Stimulated activated CD4-positive, alpha-beta T cell treated with anti-CD3 and anti-CD28 coated beads, TNF-alpha, amount 100 ng/mL, for 4 hours (primary cell): ENCODE results near the gene KLK8.
"Not testable (repeated sequence)": the region's sequence is repeated elsewhere in the genome, so short reads cannot be mapped to it uniquely, and the experiment has no call there.

Source experiments
- DNase-seq, 3 experiments: peaks; one replicate each; pipeline ENCODE4 v3.0.0-alpha.2; 2020; ENCODE audit warnings: low read depth in 3 of 3

KLK8 gene

DNA sequence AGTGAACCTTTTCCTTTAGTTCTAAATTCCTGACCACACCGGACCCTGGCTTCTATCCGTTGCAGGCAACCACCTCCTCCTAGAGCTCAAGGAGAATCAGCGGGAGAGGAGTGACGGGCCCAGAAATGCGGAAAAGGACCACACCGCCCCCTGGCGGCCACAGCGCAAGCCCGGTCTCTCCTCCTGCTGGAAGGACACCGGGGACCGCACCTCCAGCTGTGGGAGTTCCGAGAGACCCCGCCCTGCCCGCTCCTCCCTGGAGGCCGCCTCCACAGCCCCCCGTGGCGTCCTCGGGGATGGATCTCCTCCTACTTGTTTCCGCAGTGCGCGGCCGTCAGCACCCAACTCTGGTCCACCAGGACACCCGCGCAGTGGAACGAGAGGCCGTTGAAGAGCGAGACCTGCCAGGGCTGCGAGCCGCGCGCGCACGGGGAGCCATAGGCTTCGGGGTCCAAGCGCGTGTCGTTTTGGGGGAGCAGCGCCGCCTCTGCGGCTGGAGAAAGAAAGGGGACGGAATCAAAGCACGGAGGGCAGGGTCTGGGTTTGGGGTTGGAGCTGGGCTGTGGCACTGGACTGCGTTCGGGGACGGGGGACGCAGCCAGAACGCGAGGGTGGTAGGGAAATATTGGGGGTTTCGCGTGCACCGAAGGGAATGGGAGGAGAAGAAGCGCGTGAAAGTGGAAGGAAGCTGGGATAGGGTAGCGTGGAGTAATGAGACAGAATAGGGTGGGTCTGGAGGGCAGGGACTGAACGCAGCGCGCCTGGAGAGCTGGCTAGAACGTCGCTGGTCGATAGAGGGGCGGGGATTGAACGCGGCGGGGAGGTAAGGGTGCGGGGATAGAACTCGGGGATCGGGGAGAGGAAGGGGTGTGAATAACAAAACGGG, 15.6 kb upstream of the KLK8 start:
- peak in 2 of 3 experiments; percentile 41 to 42 for DNase-seq

DNA sequence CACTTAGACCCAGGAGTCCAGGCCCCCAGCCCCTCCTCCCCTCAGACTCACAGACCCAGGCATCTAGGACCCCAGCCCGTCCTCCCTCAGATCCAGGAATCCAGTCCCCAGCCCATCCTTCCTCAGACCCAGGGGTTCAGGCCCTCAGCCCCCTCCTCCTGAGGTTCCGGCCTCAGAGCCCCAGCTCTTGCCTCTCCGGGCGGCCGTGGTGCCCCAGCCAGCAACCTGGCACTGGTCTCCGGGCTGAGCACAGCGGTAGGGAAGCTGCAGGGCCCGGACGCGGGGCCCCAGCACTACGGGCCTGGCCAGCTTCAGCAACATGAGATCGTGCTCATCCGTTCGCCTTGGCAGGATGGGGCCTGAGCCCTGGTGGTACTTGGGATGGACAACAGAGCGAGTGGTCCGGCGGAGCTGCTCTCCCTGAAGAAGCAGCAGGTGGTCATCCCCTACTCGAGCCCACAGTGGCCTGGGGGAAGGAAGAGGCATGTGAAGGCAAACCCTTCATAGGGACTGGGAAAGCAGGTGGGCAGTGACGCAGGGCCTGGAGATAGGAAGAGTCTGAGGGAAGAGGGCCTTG, 14.4 kb upstream of the KLK8 start:
- no peak for DNase-seq

DNA sequence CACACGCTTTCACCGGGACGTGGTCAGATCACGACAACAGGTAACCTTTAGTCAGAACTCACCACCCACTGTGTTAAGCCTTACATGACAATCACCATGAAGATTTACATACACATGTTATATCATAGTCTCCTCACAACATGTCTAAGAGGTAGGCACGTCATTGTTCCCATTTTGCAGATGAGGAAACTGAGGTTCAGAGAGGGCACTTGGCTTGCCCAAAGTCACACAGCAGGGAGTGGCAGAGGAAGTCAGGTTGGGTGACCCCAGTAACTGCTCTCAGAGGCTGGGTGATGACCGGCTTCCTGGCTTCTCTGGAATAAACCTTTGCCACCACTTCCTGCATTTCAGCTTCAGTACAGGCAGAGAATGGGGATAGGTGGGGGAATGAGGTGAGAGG, 12.8 kb upstream of the KLK8 start:
- no peak for DNase-seq

DNA sequence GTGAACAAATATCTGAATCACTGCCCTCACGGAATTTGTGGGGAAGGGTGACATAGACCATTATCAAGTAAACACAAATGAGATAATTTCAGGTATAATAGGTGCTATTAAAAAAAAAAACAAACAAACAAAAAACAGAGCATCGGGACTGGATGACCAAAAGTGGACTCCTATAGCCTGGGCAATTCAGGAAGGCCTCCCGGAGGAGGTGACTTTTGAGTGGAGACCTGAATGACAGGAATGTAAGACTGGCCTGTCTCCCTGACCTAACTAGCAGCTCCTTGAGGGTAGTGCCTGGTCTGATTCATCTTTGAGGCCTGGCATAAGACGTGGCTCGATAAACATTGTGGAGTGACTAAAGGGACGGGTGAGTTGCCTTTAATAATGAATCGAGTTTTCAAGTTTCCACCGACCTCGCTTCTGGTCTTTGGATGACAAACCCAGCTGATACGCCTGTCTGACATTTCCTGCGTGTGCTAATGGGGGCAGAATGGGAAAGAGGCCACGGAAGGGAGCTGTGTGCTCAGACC, 11.3 kb upstream of the KLK8 start:
- no peak for DNase-seq

DNA sequence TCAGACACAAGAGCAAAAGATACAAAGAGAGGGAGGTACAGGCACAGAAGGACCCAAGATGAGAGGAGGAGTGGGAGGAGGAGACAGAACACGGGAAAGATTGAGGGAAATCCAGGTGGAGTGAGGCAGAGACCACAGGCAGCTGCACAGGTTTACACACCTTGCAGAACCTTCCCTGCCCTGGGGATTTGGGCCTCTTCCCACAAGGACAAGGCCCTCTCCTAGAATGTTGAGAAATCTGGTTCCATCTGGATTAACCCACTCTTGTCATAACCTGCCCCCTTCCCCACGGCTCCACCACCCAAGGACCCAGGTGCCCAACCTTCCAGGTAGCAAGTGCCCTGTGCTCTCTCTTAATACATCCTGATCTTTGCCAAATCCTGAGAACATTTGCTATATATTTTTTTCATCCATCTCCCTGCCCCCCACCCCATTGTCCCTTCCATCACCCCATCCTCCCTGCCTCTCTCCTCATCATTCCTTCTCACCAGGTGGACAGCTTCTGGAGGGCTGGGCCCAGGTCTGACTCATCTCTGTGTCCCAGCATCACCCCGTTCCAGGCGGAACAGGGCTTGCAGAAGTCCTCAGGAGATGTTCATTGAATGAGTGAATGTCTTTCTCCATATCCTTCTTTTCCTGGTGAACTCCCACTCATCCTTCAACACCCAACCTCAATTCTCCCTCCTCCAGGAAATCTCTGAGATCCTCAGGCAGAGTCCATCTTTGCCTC, 8.8 kb upstream of the KLK8 start:
- no peak for DNase-seq

DNA sequence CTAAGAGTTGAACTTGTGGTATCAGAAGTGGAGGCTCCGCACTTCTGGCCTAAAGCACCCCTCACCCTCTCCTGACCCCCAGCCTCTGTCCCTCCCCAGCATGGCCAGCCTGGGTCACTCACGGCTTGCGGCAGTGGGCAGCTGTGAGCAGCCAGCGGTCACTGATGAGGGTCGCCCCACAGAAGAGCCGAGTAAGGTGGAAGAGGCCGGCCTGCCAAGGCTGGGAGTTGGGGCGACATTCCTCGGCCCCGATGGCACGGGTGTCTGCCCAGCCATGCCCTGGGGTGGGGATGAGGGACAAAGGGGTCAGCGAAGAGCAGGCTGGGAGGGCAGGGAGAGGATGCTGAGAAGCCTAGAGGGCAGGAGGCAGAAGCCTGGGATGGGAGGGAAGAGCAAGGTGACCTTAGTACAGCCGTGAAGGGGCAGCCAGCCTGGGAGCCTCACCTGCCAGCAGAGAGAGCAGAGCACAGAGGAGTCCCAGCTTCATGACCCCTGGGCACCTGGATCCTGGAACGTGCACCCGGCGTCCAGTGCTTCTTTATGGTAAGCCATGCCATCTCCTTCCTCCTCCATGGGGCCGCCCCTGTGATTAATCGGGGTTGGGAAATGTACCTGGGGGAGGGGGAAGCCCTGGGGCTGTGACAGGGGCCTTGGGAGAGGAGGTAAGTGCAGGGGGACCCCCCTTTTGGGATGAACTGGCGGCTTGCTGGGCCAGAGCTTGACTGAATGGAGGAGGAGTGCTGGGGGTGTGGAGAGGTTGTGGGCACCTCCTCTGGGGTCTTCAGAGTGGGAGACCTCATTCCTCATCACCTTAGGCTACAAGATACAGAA, 7.9 kb upstream of the KLK8 start:
- DNase-seq, result no peak

DNA sequence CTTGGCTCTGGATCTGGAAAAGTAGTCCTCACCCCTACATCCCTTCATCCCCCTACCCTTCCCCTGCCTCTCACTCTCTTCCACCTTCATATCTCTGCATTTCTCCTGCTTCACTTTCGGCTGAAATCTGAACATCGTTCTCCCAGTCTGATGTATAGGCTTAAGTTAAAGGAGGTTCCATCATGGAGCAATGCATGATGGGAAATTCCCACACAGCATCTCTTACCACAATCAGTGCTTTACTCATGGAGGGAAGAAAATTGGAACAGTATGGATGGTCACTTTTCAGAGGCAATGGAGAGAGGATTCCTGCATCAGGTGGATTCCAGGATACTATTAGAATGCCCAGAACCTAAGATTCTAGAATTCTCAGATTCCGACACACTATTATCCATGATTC, 6.1 kb upstream of the KLK8 start:
- no peak for DNase-seq

DNA sequence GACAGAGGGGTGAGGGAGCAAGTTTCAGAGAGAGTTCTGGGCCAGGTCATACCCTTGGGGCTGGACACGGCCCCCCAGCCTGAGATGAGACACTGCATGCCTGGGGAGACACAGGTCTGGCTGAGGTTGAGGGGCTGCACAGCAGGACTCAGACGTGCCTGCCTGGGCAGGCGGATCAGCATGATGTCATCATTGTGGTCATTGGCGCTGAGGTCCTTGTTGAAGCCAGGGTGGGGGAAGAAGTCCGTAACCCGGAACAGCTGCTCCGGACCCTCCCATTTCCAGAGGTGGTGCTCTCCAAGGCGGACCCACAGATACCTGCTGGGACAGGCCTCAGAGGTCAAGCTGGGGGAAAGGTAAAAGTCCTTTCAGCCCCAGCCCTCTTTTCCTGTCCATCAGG, 5.0 kb upstream of the KLK8 start:
- no peak for DNase-seq

DNA sequence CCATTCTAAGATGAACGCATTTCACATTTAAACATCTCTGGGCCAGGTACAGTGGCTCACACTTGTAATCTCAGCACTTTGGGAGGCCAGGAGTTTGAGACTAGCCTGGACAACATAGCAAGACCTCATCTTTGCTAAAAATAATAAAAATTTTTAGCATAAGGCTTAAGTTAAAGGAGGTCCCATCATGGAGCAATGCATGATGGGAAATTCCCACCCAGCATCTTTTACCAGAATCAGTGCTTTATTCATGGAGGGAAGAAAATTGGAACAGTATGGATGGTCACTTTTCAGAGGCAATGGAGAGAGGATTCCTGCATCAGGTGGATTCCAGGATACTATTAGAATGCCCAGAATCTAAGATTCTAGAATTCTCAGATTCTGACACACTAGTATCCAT, 3.8 kb upstream of the KLK8 start:
- no peak for DNase-seq

DNA sequence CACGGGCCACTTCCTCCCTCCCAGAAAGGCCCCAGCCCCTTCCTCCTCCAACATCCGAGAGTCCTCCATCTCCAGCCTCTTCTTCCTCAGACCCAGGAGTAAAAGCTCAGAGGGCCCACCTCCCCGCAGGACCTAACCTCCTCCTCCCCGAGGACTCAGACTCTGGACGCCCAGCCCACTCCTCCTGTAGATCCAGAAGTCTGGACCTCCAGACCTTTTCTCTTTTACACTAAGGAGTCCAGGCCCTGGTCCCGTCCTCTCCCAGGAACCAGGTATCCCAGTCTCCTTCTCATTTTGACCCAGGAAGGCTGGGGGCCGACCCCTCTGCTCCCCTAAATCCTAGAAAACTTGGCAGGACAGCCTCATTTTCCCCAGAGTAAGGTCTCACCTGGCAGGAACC, 1.9 kb upstream of the KLK8 start:
- no peak for DNase-seq

DNA sequence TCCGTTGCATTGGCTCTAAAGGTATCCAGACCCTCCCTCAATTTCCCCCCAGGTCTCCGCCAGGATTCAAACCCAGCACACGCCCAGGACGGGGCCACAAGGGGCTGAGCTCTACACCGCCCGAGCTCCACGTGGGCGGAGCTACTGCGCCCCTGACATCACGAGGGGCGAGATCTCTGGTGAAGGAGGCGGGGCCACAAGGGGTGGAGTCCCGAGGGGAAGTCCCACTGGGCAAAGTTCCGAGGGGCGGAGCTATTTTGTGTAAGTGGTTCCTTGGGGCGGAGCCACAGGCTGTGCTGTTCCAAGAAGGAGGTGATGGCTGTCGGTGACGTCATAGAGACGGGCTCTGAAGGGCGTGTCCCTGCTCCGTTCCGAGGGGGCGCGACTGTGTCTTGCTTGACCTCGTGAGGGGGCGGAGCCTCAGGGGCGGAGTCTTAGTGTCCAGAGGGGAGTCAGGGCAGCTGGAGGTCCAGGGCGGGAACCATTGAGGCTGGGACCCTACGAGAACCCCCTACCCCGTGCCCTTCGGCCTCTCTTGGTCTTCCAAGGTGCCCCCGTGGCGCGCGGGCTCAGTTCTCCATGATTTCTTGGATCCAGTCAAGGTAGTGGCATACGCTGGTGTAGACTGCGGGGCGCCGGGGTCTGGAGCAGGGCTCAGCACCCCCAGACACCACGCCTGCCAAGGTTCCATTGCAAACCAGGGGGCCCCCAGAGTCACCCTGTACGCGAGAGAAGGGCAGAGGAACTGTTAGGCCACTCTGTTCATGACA, 1.3 kb upstream of the KLK8 start:
- DNase-seq, result no peak

DNA sequence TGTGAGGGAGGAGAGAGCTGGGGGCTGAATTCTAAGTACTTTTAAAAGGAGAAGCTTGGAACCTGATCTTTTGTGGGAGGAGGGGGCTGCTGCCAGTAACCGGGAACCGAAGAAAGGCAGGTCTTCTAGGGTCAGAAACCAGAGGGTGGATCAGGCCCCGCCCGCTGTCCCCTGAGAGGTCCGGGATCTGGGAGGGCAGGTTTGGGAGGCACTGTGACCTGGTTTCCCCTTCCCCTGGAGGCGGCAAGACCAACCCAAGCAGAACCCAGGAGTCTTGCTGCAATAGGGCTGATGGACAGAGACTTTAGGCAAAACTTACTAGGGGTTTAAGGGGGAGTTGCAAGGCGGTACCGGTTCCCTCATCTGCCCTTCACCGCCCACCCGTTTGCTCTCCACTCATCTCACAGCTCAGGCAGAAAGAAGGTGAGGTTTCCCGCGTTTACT, 707 bp upstream of the KLK8 start:
- no peak for DNase-seq

DNA sequence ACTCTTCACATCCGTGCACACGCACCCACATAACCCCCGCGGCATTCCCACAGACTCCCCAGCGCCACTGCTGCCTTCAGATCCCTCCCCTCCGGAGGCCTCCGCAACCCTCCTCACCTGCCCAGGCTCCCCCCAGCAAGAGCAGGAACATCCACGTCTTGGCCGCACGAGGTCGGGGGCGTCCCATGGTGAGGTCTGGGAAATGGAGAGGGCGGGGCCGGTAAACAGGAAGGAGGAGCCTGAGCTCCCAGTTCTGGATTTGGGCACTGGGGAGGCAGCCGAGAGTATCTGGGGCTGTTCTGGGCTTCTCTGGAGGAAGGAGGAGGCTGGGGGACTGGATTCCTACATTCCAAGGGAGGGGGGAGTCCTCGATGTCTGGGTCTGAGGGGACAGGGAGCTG, 423 bp downstream of the KLK8 start:
- no peak for DNase-seq

DNA sequence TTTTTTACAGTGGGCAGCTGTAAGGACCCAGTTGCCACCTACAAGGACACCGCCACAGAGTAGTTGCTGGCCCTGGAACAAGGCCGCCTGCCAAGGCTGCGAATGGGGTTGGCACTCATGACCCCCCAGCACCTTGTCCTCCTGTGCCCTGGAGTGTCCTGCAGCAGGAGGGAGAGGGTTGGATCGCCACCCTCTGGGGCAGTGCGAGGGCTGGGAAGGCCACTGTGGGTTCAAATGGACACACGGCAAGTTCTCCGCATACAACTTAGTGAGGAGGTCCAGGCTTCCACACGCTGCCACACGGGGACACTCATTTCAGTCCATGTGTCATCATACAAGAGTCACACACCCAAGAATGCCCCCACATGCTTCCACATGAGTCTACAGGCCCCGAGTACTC, 978 bp downstream of the KLK8 start:
- DNase-seq, result no peak

DNA sequence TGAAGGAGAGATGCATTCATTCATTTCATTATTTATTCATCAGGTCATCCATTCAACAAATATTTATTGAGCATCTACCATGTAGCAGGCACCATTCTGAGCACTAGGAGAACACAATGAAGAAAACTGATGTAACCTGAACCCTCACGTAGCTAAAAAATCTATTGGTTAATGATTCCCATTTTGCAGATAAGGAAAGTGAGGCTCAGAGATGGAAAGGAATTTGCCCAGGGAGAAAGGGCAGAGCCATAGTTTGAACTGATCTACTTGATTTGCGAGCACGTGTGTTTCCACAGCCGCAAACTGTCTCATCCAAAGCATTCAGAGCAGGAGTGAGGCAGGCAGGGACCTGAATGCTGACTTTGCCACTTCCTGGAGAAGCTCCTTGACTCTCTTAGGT, 2.7 kb downstream of the KLK8 start:
- DNase-seq, result no peak

DNA sequence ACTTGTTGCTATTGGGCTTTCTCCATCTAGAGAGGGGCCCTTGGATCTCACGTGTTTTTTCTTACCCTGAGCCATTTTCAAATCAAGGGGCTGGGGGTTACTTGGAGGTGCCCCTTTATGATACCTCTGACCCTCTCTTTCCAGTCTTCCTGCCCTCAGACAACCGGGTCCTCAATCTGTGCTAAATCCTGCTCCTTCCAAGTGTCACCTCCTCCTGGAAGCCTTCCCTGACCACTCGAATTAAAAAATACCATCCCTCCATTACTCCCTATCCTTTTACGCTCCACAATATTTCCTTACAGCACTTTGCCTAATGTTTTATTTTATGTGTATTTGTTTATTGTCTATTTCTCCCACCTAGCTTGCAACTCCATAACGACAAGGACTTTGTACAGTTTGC, 3.3 kb downstream of the KLK8 start:
- DNase-seq, result no peak

DNA sequence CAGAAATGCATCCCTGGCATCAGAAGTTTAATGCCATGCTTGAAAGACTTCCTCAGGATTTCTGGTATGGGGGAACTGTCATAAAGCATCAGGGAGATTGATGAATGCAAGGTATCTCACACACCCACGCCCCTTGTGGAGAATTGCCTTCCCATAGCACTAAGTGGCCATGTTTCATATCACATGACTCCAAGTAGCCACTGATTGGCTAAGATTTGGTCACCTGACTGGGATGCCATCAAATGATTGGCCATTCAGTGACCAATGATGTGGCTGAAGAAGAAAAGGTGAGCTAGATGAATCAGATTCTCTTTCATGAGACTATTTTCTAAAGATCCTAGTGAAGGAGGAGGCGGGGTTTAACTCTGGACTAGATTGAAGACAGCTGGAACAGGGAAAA, 7.3 kb downstream of the KLK8 start:
- no peak for DNase-seq

DNA sequence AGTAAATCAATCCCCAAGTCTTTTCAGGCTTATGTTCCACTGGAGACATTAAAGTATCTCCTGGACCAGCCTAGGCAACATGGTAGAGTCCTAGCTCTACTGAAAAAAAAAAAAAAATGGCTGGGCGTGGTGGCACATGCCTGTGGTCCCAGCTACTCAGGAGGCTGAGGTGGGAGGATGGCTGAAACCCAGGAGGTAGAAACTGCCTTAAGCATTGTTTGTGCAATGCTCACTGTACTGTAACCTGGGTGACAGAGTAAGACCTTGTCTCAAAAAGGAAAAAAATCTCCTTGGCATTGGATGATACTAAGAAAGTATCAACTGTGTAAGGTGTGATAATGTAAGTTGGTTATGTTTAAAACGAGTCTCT, 8.8 kb downstream of the KLK8 start:
- DNase-seq, result no peak

DNA sequence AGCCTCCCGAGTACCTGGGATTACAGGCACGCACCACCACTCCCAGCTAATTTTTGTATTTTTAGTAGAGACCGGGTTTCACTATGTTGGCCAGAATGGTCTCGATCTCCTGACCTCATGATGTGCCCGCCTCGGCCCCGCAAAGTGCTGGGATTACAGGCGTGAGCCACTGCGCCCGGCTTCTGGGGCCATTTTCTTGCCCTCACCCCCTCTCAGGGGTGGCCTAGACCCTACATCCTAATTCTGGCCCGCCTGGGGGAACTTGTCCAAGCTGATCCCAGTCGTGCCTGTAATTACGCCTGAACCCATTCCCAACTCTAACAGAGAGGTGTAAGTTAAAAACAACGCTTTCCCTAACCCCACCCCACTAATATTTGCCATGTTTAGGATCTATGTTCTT, 17.0 kb downstream of the KLK8 start:
- not testable (repeated sequence) for DNase-seq

DNA sequence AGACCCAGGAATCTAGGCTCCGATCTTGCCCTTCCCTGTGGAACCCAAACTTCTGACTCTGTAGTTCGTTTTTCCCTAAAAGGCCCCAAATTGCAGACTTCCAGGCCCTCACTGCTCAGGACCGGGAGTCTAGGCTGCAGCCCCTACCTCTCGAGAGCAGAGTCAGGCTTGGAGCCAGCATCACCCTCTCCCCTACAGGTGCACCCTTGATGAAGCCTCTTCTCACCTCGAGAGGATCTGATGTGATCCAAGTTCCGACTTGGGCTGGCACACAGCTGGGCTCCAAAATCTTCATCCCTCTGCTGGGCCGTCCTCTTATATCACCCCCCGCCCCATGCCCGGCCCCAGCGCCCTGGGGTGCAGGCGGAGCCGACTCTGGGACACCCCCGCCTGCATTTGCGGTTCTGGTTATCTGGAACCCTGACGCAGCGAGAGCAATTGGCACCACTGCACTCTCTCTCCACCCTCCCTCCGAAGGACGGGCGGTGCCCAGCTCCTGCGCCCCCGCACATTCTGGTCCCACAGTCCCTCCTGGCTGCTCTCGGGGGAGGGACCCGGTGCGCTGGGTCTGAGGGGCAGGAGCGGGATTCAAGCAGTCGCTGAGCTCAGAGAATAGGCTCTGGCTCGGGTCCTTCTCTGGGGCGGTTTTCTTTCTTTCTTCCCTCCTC, 17.6 kb downstream of the KLK8 start, which contains the start of gene KLK7:
KLK7 (minus strand) TSS at position 293 of the 668 bp plus-strand sequence. CDS start 1,518 bp downstream, outside the sequence.
- no peak for DNase-seq
